NB4 (cell line): ENCODE data around the gene NPTXR.

Experiments
- DNase-seq: peaks from one replicate; pipeline ENCODE4 v3.0.0; 2010; ENCODE audit warnings: low read depth
- H3K4me3 ChIP-seq: one replicate; pipeline ENCODE4 v1.5.1; 2011; ENCODE audit warnings: mild to moderate bottlenecking, low read depth, low read length, moderate library complexity
- MYC ChIP-seq: IDR thresholded peaks from 2 replicates; pipeline ENCODE4 v1.6.1; 2011; ENCODE audit warnings: low read depth, low read length
- POLR2A ChIP-seq: IDR thresholded peaks from 2 replicates; pipeline ENCODE4 v1.6.1; 2011; ENCODE audit warnings: mild to moderate bottlenecking; ENCODE audit not compliant: insufficient read length; ENCODE audit errors: extremely low read depth
- TF ChIP-seq, protein P1 (sequence below): IDR thresholded peaks from 2 replicates; pipeline ENCODE4 v1.6.1; 2011; ENCODE audit warnings: low read depth, low read length
- TF ChIP-seq, protein P2 (sequence below): IDR thresholded peaks from one replicate; pipeline ENCODE4 v1.5.1; 2012; ENCODE audit warnings: low read depth, low read length

NPTXR gene

DNA sequence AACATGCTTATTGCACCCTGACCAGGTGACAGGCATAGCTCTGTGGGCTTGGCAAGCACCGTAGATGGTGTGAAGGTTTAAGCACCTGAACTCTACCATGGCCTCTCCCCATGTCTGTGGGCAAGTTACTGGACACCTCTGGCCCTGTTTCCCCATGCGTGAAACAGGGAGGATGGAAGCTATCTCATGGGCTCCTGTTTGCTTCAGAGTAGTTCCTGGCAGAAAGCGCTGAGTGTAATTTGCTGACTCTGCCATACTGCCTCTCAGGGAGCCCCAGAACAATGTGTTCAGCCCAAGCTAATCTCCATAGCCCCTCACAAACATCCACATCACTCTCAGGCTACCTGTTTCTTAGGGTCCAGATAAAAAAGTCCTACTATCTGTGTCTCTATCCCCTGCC lies 25.8 kb upstream of the NPTXR start:
- TF ChIP-seq POLR2A (no peak), MYC (no peak)
- TF ChIP-seq, protein P1, sequence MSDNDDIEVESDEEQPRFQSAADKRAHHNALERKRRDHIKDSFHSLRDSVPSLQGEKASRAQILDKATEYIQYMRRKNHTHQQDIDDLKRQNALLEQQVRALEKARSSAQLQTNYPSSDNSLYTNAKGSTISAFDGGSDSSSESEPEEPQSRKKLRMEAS, result no peak
- DNase-seq, result no peak
- no peak overlapping the region for H3K4me3 ChIP-seq

- peak; percentile 78 for DNase-seq
- H3K4me3 ChIP-seq, result no peak overlapping the region
- TF ChIP-seq, protein P1, result peak; percentile 90
- TF ChIP-seq POLR2A (no peak), MYC (peak; percentile 77)
- TF ChIP-seq, protein P2, sequence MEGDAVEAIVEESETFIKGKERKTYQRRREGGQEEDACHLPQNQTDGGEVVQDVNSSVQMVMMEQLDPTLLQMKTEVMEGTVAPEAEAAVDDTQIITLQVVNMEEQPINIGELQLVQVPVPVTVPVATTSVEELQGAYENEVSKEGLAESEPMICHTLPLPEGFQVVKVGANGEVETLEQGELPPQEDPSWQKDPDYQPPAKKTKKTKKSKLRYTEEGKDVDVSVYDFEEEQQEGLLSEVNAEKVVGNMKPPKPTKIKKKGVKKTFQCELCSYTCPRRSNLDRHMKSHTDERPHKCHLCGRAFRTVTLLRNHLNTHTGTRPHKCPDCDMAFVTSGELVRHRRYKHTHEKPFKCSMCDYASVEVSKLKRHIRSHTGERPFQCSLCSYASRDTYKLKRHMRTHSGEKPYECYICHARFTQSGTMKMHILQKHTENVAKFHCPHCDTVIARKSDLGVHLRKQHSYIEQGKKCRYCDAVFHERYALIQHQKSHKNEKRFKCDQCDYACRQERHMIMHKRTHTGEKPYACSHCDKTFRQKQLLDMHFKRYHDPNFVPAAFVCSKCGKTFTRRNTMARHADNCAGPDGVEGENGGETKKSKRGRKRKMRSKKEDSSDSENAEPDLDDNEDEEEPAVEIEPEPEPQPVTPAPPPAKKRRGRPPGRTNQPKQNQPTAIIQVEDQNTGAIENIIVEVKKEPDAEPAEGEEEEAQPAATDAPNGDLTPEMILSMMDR, result peak; percentile 76
Observed at GRCh38 chr22:38868886-38869381, 25.1 kb upstream of the NPTXR start.

- H3K4me3 ChIP-seq, result no peak overlapping the region
- TF ChIP-seq, protein P2, result no peak
- TF ChIP-seq MYC (no peak), POLR2A (no peak)
- TF ChIP-seq, protein P1, result no peak
- no peak for DNase-seq
Observed at GRCh38 chr22:38868286-38868721, 24.5 kb upstream of the NPTXR start.

DNA sequence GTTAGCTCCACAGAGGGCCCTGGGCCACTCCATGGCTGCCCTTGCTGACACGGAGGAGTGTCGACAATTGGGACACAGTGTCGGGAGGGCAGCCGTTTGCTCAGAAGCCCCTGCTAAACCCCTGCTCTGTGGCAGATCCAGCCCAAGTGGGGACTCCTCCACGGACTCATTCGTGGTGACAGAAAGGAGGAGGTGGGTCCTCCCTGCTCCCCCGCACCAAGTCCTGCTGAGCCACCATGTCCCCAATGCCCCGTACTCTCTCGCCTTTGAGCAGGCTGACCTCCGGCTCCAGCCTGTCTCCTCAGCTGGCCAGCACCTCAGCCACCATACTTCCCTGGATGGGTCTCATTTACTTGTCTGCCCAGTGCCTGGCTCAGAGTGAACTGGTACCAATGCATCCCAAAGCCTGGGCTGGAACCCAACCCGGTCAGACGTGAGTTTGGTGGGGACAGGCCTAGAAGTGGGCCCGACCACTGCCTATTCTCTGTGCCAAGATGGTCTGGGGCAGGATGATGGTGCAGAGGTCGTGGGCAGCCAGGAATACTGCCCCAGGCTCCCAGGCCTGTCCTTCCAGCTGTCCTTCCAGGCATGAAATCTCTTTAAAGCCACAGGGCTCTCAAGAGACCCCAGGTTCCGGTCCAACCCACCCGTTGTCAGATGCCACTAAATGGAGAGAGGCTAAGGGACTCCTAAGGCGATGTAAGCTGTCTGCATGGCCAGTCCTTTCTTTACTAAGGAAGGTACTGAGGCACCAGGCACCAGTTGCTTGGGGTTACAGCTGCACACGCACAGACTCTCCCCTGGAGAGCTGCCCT lies 23.9 kb upstream of the NPTXR start:
- TF ChIP-seq POLR2A (no peak), MYC (no peak)
- no peak overlapping the region for H3K4me3 ChIP-seq
- no peak for DNase-seq

GRCh38 chr22:38867124-38867455 lies 23.3 kb upstream of the NPTXR start:
- TF ChIP-seq POLR2A (no peak), MYC (no peak)
- TF ChIP-seq, protein P1, result no peak
- TF ChIP-seq, protein P2, result no peak

GRCh38 chr22:38866399-38867123 lies 22.7 kb upstream of the NPTXR start:
- no peak for DNase-seq
- TF ChIP-seq POLR2A (no peak), MYC (no peak)
- TF ChIP-seq, protein P2, result no peak
- TF ChIP-seq, protein P1, result no peak
- H3K4me3 ChIP-seq, result no peak overlapping the region

More at GRCh38 chr22:38867124-38867455, 23.3 kb upstream of the NPTXR start:
- no peak for DNase-seq
- no peak overlapping the region for H3K4me3 ChIP-seq
